HepG2 (cell line): ENCODE data around the gene CAD. TPM values are rescaled to one million over a fixed set of nuclear protein-coding genes. Genes with fewer than 3 reads are reported as not detected.

ENCODE experiments used
- CBX1 ChIP-seq: IDR thresholded peaks from one replicate; pipeline ENCODE4 v1.6.1; 2016; ENCODE audit warnings: antibody characterized with exemption, low read depth
- CSRNP2 ChIP-seq: sonication (generic); formaldehyde crosslinking; conservative IDR thresholded peaks from 2 replicates; pipeline ENCODE4 v1.8.0; 2022; ENCODE audit warnings: low read depth, missing genetic modification reagents
- GMEB1 ChIP-seq: sonication (generic); formaldehyde crosslinking; IDR thresholded peaks from 2 replicates; pipeline ENCODE4 v1.5.1; 2020; ENCODE audit warnings: missing genetic modification reagents, mild to moderate bottlenecking, borderline replicate concordance
- IKZF4 ChIP-seq: sonication (generic); formaldehyde crosslinking; IDR thresholded peaks from 2 replicates; pipeline ENCODE4 v1.5.1; 2020; ENCODE audit warnings: borderline replicate concordance, mild to moderate bottlenecking, low read depth, missing genetic modification reagents; ENCODE audit errors: not compliant biosample characterization
- NFAT5 ChIP-seq: sonication (generic); formaldehyde crosslinking; IDR thresholded peaks from 2 replicates; pipeline ENCODE4 v1.4.0; 2020; ENCODE audit warnings: missing genetic modification reagents
- NFYB ChIP-seq: sonication (generic); formaldehyde crosslinking; IDR thresholded peaks from 2 replicates; pipeline ENCODE4 v1.4.0; 2020; ENCODE audit warnings: missing genetic modification reagents
- SRF ChIP-seq: IDR thresholded peaks from 2 replicates; pipeline ENCODE4 v1.6.1; 2011; ENCODE audit warnings: mild to moderate bottlenecking, low read depth, low read length, moderate library complexity
- THAP8 ChIP-seq: sonication (generic); formaldehyde crosslinking; IDR thresholded peaks from 2 replicates; pipeline ENCODE4 v1.5.1; 2020; ENCODE audit warnings: missing genetic modification reagents, mild to moderate bottlenecking, borderline replicate concordance
- UBTF ChIP-seq: sonication (generic); formaldehyde crosslinking; IDR thresholded peaks from 2 replicates; pipeline ENCODE4 v1.4.0; 2020; ENCODE audit warnings: mild to moderate bottlenecking, missing genetic modification reagents
- YY1 ChIP-seq: IDR thresholded peaks from 2 replicates; pipeline ENCODE4 v1.6.1; 2011; ENCODE audit warnings: low read length, low read depth, moderate library complexity, mild to moderate bottlenecking; ENCODE audit not compliant: insufficient read depth, insufficient replicate concordance
- ZFP36L1 ChIP-seq: sonication (generic); formaldehyde crosslinking; IDR thresholded peaks from 2 replicates; pipeline ENCODE4 v1.8.0; 2022; ENCODE audit warnings: mild to moderate bottlenecking, missing genetic modification reagents, moderate library complexity
- ZNF577 ChIP-seq: sonication (generic); formaldehyde crosslinking; IDR thresholded peaks from 2 replicates; pipeline ENCODE4 v1.4.0; 2020; ENCODE audit warnings: mild to moderate bottlenecking, low read depth, missing genetic modification reagents, borderline replicate concordance
- ZNF605 ChIP-seq: sonication (generic); formaldehyde crosslinking; IDR thresholded peaks from 2 replicates; pipeline ENCODE4 v1.8.0; 2022; ENCODE audit warnings: mild to moderate bottlenecking, missing genetic modification reagents
- ZNF619 ChIP-seq: sonication (generic); formaldehyde crosslinking; IDR thresholded peaks from 2 replicates; pipeline ENCODE4 v1.4.0; 2020; ENCODE audit warnings: mild to moderate bottlenecking, missing genetic modification reagents
- ZNF777 ChIP-seq: sonication (generic); formaldehyde crosslinking; IDR thresholded peaks from 2 replicates; pipeline ENCODE4 v1.4.0; 2020; ENCODE audit warnings: missing genetic modification reagents
- ZNF878 ChIP-seq: sonication (generic); formaldehyde crosslinking; IDR thresholded peaks from 2 replicates; pipeline ENCODE4 v1.8.1; 2023; ENCODE audit warnings: mild to moderate bottlenecking, missing genetic modification reagents, moderate library complexity
- polyA plus RNA-seq, 8 experiments: library from polyadenylated mRNA; depleted of rRNA in 3 of 8; stranded (reverse) in 7 of 8; unstranded in 1 of 8; fragments of >200 nt; fragmentation: Illumina TruSeq in 4 of 8; extraction: Trizol in 4 of 8; gene quantifications; 2 replicates each; pipeline versions ENCODE4 v1.2.1 to v1.2.3, GENCODE V29; 2011 to 2016; ENCODE audit warnings: low read depth in 4 of 8, missing spikeins in 1 of 8, mixed read lengths in 1 of 8; ENCODE audit not compliant: insufficient read depth in 1 of 8
- total RNA-seq, 5 experiments: library from RNA; depleted of rRNA; stranded (reverse); fragments of >200 nt; fragmentation: Illumina TruSeq; extraction: Trizol; gene quantifications; 2 replicates each; pipeline ENCODE4 v1.2.3, GENCODE V29; 2016; ENCODE audit warnings: low read depth in 1 of 5

Gene CAD
- total and polyA plus RNA-seq, 2 of the 13 experiments (the other 11 are each of a cell fraction or from before 2014, with no cell fraction given) = 21.7 to 37.0 TPM

GRCh38 chr2:27171351-27171848, 45.8 kb upstream of the CAD start (continued):
- TF ChIP-seq IKZF4 (CRISPR knock-in tag) (no peak), CBX1 (no peak), ZNF619 (CRISPR knock-in tag) (no peak), CSRNP2 (CRISPR knock-in tag) (no peak), NFAT5 (no peak), ZNF605 (CRISPR knock-in tag) (peak; percentile 41; the same call in 1 of the 2 replicates), NFYB (CRISPR knock-in tag) (no peak), YY1 (no peak), ZFP36L1 (CRISPR knock-in tag) (peak; percentile 91; the same call in 1 of the 2 replicates), GMEB1 (CRISPR knock-in tag) (peak; percentile 35; the same call in 1 of the 2 replicates), ZNF777 (CRISPR knock-in tag) (no peak), ZNF878 (CRISPR knock-in tag) (peak; percentile 89; the same call in 1 of the 2 replicates), UBTF (CRISPR knock-in tag) (no peak), ZNF577 (CRISPR knock-in tag) (no peak), SRF (no peak), THAP8 (CRISPR knock-in tag) (no peak)
